Fibroblast of lung (primary cell): ENCODE measurements around the gene MOXD1. TPM values are rescaled to one million over a fixed set of nuclear protein-coding genes. Genes with fewer than 3 reads are reported as not detected.

Experiments used
- DNase-seq, 2 donors: peaks; one replicate each; pipeline versions ENCODE4 v3.0.0 to v3.0.0-alpha.2; 2010; ENCODE audit warnings: low read depth in 2 of 2
- H2AFZ ChIP-seq: 2 replicates; pipeline ENCODE4 v1.5.1; 2012; ENCODE audit warnings: low read length, control low read depth, inconsistent platforms
- H3K27ac ChIP-seq: 2 replicates; pipeline ENCODE4 v1.5.1; 2011; ENCODE audit warnings: low read length, control low read depth; ENCODE audit not compliant: insufficient read depth
- H3K27me3 ChIP-seq: 2 replicates; pipeline ENCODE4 v1.5.1; 2011; ENCODE audit warnings: mild to moderate bottlenecking, low read length; ENCODE audit not compliant: control insufficient read depth, insufficient read depth
- H3K36me3 ChIP-seq: 2 replicates; pipeline ENCODE4 v1.5.1; 2011; ENCODE audit warnings: low read length; ENCODE audit not compliant: control insufficient read depth, insufficient read depth
- H3K4me1 ChIP-seq: 2 replicates; pipeline ENCODE4 v1.5.1; 2011; ENCODE audit warnings: low read length; ENCODE audit not compliant: control insufficient read depth, insufficient read depth; ENCODE audit errors: extremely low read depth
- H3K4me2 ChIP-seq: 2 replicates; pipeline ENCODE4 v1.5.1; 2011; ENCODE audit warnings: low read length, control low read depth; ENCODE audit not compliant: insufficient read depth; ENCODE audit errors: extremely low read depth
- H3K4me3 ChIP-seq, 4 experiments: fragments of 200-600 bp in 1 of 4; sonication (generic) in 1 of 4; replicated peaks in 1 of 4; 2 replicates each; pipeline ENCODE4 v1.5.1; 2011 to 2016; ENCODE audit warnings: low read length in 4 of 4, low read depth in 3 of 4, mild to moderate bottlenecking in 3 of 4, control low read depth in 2 of 4, inconsistent platforms in 1 of 4, mixed read lengths in 1 of 4; ENCODE audit not compliant: insufficient read depth in 1 of 4; ENCODE audit errors: control extremely low read depth in 1 of 4
- H3K79me2 ChIP-seq: 2 replicates; pipeline ENCODE4 v1.5.1; 2012; ENCODE audit warnings: mild to moderate bottlenecking, low read length, inconsistent platforms; ENCODE audit not compliant: control insufficient read depth, insufficient read depth
- H3K9ac ChIP-seq: 2 replicates; pipeline ENCODE4 v1.5.1; 2011; ENCODE audit warnings: mild to moderate bottlenecking, low read length, control low read depth; ENCODE audit not compliant: insufficient read depth
- H3K9me3 ChIP-seq: 2 replicates; pipeline ENCODE4 v1.5.1; 2012; ENCODE audit warnings: low read depth, low read length; ENCODE audit not compliant: control insufficient read depth, insufficient read depth
- H4K20me1 ChIP-seq: 2 replicates; pipeline ENCODE4 v1.5.1; 2011; ENCODE audit warnings: low read length; ENCODE audit not compliant: control insufficient read depth, insufficient read depth; ENCODE audit errors: extremely low read depth
- EZH2 ChIP-seq: IDR thresholded peaks from 2 replicates; pipeline ENCODE4 v1.5.1; 2012; ENCODE audit warnings: low read length, control low read depth, mild to moderate bottlenecking; ENCODE audit errors: missing control alignments
- polyA plus RNA-seq, 2 donors: library from polyadenylated mRNA; depleted of rRNA in 1 of 2; stranded (reverse) in 1 of 2; unstranded in 1 of 2; fragments of >200 nt; gene quantifications; 2 replicates each; pipeline ENCODE4 v1.2.1, GENCODE V29; 2011 to 2012; ENCODE audit warnings: missing spikeins in 1 of 2
- total RNA-seq: library from RNA; depleted of rRNA; stranded (reverse); fragments of >200 nt; gene quantifications from 2 replicates; pipeline ENCODE4 v1.2.1, GENCODE V29; 2014
- TF ChIP-seq, protein P1 (sequence below), 2 donors: IDR thresholded peaks in 1 of 2; conservative IDR thresholded peaks in 1 of 2; 1 replicate in 1 of 2; 2 replicates in 1 of 2; pipeline ENCODE4 v1.5.1; 2011 to 2012; ENCODE audit warnings: low read length in 2 of 2, control low read depth in 1 of 2, inconsistent platforms in 1 of 2, low read depth in 1 of 2, mild to moderate bottlenecking in 1 of 2

Gene MOXD1
- total and polyA plus RNA-seq, 2 donors (not counting 1 experiment from before 2014, with no cell fraction given), result 89.8 to 100 TPM

DNA sequence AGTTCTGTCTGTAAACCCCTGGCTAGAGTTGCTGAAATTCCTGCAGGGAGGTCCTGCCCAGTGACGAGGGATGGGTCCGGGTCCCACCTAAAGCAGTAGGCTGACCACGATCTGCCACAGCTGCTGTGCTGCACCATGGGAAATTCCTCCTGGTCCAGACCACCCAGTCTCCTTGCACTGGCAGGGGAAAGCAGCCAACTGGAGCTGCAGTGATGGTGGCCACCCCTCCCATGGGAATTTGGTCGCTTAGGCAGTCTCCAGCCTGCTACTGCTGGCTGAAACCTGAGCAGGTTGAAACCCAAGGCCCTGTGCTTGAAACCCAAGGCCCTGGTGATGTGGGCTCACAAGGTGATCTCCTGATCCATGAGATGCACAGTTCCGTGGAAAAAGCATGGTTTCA lies 23.9 kb upstream of the MOXD1 start:
- no peaks in the 10 kb centered on the region for H3K4me1 ChIP-seq
- H3K4me2 ChIP-seq, result no peak overlapping the region
- H2AFZ ChIP-seq, result no peak overlapping the region
- no peak for DNase-seq
- H3K79me2 ChIP-seq, result no peaks in the 10 kb centered on the region
- H3K9ac ChIP-seq, result no peak overlapping the region
- H4K20me1 ChIP-seq, result no peaks in the 10 kb centered on the region
- H3K36me3 ChIP-seq, result no peaks in the 10 kb centered on the region
- no peak overlapping the region for H3K27ac ChIP-seq
- TF ChIP-seq EZH2, result no peak
- TF ChIP-seq, protein P1, sequence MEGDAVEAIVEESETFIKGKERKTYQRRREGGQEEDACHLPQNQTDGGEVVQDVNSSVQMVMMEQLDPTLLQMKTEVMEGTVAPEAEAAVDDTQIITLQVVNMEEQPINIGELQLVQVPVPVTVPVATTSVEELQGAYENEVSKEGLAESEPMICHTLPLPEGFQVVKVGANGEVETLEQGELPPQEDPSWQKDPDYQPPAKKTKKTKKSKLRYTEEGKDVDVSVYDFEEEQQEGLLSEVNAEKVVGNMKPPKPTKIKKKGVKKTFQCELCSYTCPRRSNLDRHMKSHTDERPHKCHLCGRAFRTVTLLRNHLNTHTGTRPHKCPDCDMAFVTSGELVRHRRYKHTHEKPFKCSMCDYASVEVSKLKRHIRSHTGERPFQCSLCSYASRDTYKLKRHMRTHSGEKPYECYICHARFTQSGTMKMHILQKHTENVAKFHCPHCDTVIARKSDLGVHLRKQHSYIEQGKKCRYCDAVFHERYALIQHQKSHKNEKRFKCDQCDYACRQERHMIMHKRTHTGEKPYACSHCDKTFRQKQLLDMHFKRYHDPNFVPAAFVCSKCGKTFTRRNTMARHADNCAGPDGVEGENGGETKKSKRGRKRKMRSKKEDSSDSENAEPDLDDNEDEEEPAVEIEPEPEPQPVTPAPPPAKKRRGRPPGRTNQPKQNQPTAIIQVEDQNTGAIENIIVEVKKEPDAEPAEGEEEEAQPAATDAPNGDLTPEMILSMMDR (conservative IDR thresholded peaks at IDR 0.05 in 1 of 2, IDR thresholded peaks at IDR 0.05 in 1 of 2; ENCODE audit: low read depth in 1 of 2, low read length in 2 of 2), result no peak
- no peaks in the 10 kb centered on the region for H3K9me3 ChIP-seq
- H3K27me3 ChIP-seq, result no peaks in the 10 kb centered on the region
- H3K4me3 ChIP-seq, result no peak overlapping the region

DNA sequence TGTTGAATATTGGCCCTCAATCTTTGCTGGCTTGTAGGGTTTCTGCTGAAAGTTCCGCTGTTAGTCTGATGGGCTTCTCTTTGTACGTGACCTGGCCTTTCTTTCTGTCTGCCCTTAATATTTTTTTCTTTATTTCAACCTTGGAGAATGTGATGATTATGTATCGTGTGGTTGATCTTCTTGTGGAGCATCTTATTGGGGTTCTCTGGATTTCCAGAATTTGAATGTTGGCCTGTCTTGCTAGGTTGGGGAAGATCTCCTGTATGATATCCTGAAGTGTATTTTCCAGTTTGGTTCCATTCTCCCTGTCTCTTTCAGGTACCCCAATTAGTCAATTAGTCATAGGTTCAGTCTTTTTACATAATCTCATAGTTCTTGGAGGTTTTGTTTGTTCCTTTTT lies 22.6 kb upstream of the MOXD1 start:
- Histone ChIP-seq H3K4me2 (no peak overlapping the region), H2AFZ (no peak overlapping the region), H4K20me1 (no peaks in the 10 kb centered on the region), H3K79me2 (no peaks in the 10 kb centered on the region), H3K9ac (no peak overlapping the region), H3K27me3 (no peaks in the 10 kb centered on the region), H3K9me3 (no peaks in the 10 kb centered on the region), H3K27ac (no peak overlapping the region), H3K4me1 (no peaks in the 10 kb centered on the region), H3K4me3 (no peak overlapping the region), H3K36me3 (no peaks in the 10 kb centered on the region)
- no peak for DNase-seq
- no peak for TF ChIP-seq EZH2
- TF ChIP-seq, protein P1 (conservative IDR thresholded peaks at IDR 0.05 in 1 of 2, IDR thresholded peaks at IDR 0.05 in 1 of 2; ENCODE audit: low read depth in 1 of 2, low read length in 2 of 2), result no peak

DNA sequence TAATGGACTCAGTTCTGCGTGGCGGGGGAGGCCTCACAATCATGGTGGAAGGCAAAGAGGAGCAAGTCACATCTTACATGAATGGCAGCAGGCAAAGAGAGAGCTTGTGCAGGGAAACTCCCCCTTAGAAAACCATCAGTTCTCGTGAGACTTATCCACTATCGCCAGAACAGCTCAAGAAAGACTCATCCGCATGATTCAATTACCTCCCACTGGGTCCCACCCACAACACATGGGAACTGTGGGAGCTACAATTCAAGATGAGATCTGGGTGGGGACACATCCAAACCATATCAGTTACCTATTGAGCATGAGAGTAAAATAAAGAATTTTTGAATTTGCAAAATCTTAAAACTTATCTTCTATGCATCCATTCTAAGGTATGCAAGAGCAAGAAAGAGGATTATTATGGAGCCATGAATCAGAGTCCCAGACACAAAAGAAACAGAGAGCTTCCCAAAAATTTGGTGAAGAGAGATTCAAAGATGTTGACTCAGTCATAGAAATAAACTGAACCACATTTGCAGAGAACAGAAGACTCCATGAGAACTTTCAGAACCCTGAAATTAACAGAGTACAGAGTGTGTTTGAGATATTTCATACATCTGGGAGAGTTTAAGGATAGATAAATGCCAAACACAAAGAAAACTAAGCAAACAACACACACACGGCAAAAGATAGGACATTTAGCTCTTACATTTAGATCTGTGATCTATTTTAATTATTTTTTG lies 17.1 kb upstream of the MOXD1 start:
- Histone ChIP-seq H3K36me3 (no peaks in the 10 kb centered on the region), H2AFZ (no peak overlapping the region)
- no peak for DNase-seq

More for the DNA sequence above, 17.1 kb upstream of the MOXD1 start:
- Histone ChIP-seq H3K4me2 (no peak overlapping the region), H3K4me3 (no peak overlapping the region), H3K27ac (no peak overlapping the region), H3K9ac (no peak overlapping the region), H3K27me3 (no peaks in the 10 kb centered on the region), H4K20me1 (no peaks in the 10 kb centered on the region), H3K79me2 (no peaks in the 10 kb centered on the region), H3K4me1 (no peaks in the 10 kb centered on the region), H3K9me3 (no peaks in the 10 kb centered on the region)
- TF ChIP-seq, protein P1 (conservative IDR thresholded peaks at IDR 0.05 in 1 of 2, IDR thresholded peaks at IDR 0.05 in 1 of 2; ENCODE audit: low read depth in 1 of 2, low read length in 2 of 2), result no peak
- no peak for TF ChIP-seq EZH2
